Activated CD8-positive, alpha-beta memory T cell treated with anti-CD3 and anti-CD28 coated beads, Interleukin-2, amount 50 U/mL, for 24 hours (primary cell): Measurements from ENCODE around the gene LAMA5.
"Not testable (repeated sequence)": the region's sequence is repeated elsewhere in the genome, so short reads cannot be mapped to it uniquely, and the experiment has no call there.

Source experiments
- DNase-seq: peaks from one replicate; pipeline ENCODE4 v3.0.0-alpha.2; 2020; ENCODE audit errors: extremely low read depth

LAMA5 gene

GRCh38 chr20:62390317-62391164 lies 23.4 kb upstream of the LAMA5 start:
- DNase-seq: no peak

GRCh38 chr20:62389601-62390087 lies 22.5 kb upstream of the LAMA5 start:
- no peak for DNase-seq

GRCh38 chr20:62388839-62389600 lies 21.9 kb upstream of the LAMA5 start:
- DNase-seq: no peak

GRCh38 chr20:62387933-62388635 lies 21.0 kb upstream of the LAMA5 start:
- no peak for DNase-seq

GRCh38 chr20:62387219-62387913 lies 20.3 kb upstream of the LAMA5 start:
- DNase-seq: no peak

GRCh38 chr20:62386383-62387218 lies 19.5 kb upstream of the LAMA5 start, which contains the start of gene RPS21:
Gene RPS21, plus strand, starts transcription at chr20:62387103. Its CDS starts 236 bp downstream, at chr20:62387339.
- DNase-seq: peak; percentile 78

- DNase-seq: peak; percentile 51
Observed at GRCh38 chr20:62382306-62383198, 15.4 kb upstream of the LAMA5 start.

GRCh38 chr20:62381842-62382241 lies 14.7 kb upstream of the LAMA5 start:
- DNase-seq: no peak

- no peak for DNase-seq
Observed at GRCh38 chr20:62381202-62381797, 14.2 kb upstream of the LAMA5 start.

GRCh38 chr20:62378215-62378614 lies 11.1 kb upstream of the LAMA5 start:
- no peak for DNase-seq

GRCh38 chr20:62377615-62378178 lies 10.6 kb upstream of the LAMA5 start:
- DNase-seq: no peak

GRCh38 chr20:62377064-62377461 lies 10.0 kb upstream of the LAMA5 start:
- DNase-seq: no peak

- no peak for DNase-seq
Observed at GRCh38 chr20:62376112-62377063, 9.3 kb upstream of the LAMA5 start.

GRCh38 chr20:62374331-62375152 lies 7.4 kb upstream of the LAMA5 start:
- DNase-seq: no peak

GRCh38 chr20:62373631-62374179 lies 6.6 kb upstream of the LAMA5 start:
- not testable (repeated sequence) for DNase-seq
